Pancreas (tissue), 10 donors: ENCODE data around the gene HIKESHI. TPM values are rescaled to one million over a fixed set of nuclear protein-coding genes. Genes with fewer than 3 reads are reported as not detected.

Source experiments
- ATAC-seq, 4 donors: fragments of 200-7000 bp; cut with Tn5 transposase; one replicate each; pipeline versions ENCODE4 v1.8.0 to v1.9.1; 2020; ENCODE audit warnings: mild to moderate bottlenecking in 4 of 4, moderate library complexity in 4 of 4
- DNase-seq, 6 donors: peaks; one replicate each; pipeline ENCODE4 v3.0.0-alpha.2; 2020
- FAIRE-seq: peaks from 2 replicates; lab custom pipeline; 2012; peaks lifted over from hg19 to GRCh38; lab: Jason Lieb, UNC
- H3K27ac ChIP-seq, 4 donors: fragments of 200-600 bp; sonication (generic); 1 replicate in 3 of 4; 2 replicates in 1 of 4; pipeline versions ENCODE4 v1.5.0 to v1.8.0; 2020
- H3K27me3 ChIP-seq, 4 donors: fragments of 200-600 bp; one replicate each; pipeline ENCODE4 v1.8.0; 2021
- H3K36me3 ChIP-seq, 3 donors: fragments of 200-600 bp; sonication (generic) in 1 of 3; one replicate each; pipeline versions ENCODE4 v1.5.0 to v1.8.0; 2020 to 2021
- H3K4me1 ChIP-seq, 3 donors: fragments of 200-600 bp; one replicate each; pipeline ENCODE4 v1.8.0; 2021
- H3K4me3 ChIP-seq, 4 donors: fragments of 200-600 bp; sonication (generic) in 2 of 4; one replicate each; pipeline versions ENCODE4 v1.5.0 to v1.8.0; 2020 to 2021
- H3K9me3 ChIP-seq, 4 donors: fragments of 200-600 bp; one replicate each; pipeline ENCODE4 v1.8.0; 2021
- CTCF ChIP-seq, 4 donors: fragments of 200-600 bp; sonication (generic) in 3 of 4; IDR thresholded peaks; one replicate each; pipeline versions ENCODE4 v1.5.0 to v1.8.0; 2021; ENCODE audit warnings: antibody characterized with exemption in 4 of 4
- WGBS, 2 donors: extraction: QIAGEN DNeasy Blood & Tissue Kit; methylation state at CpG; one replicate each; pipeline ENCODE4 v1.1.7; 2013; 5-methylcytosine and 5-hydroxymethylcytosine counted together
- intact Hi-C, 3 donors: fragments of 100-400 bp; cut with DNase I; formaldehyde crosslinking; loops; one replicate each; pipeline versions ENCODE4 v1.11.1 to v1.14.2; 2022
- polyA plus RNA-seq, 2 donors: library from polyadenylated mRNA; stranded (reverse); fragments of 200-250 nt; gene quantifications; one replicate each; pipeline ENCODE4 v1.2.3, GENCODE V29; 2013
- total RNA-seq, 6 donors: library from RNA; stranded (reverse); fragmentation: NEBNext Ultra II Directional in 4 of 6; extraction: Animal tissue kit (Norgen Biotek cat#: 25700) in 4 of 6; gene quantifications; one replicate each; pipeline versions ENCODE4 v1.2.1 to v1.2.4, GENCODE V29; 2021 to 2023
- donor health status: healthy with polysubstance abuse.
- donor health status: DM: no; HTN: no; CAD: no; lungs with moderate emphysema.
- donor health status: DM: no; HTN: no; CAD: no.
- donor health status: control.
- donor health status: control.
- donor health status: Bipolar disorder and iron deficiency.
- donor health status: DM: yes; HTN: yes; CAD: no.
- donor health status: DM: no; HTN: no; CAD: no.
- donor health status: DM: no; HTN: no; CAD: no.
- donor health status: DM: yes; HTN: yes; CAD: no.

HIKESHI gene
- total and polyA plus RNA-seq, 8 donors: 7.8 to 22.5 (median 10.7) TPM

GRCh38 chr11:86370171-86370570 is 68.1 kb downstream of the HIKESHI start:
- no peak overlapping the region for H3K27ac ChIP-seq
- intact Hi-C loops: no loop called here
- ATAC-seq (no peak), DNase-seq (no peak), FAIRE-seq (no peak)
- no peaks in the 10 kb centered on the region for H3K27me3 ChIP-seq
- WGBS, 2 donors: 84 to 86% methylated on average over 4 of the region's 4 CpGs
- no peaks in the 10 kb centered on the region for H3K4me1 ChIP-seq
- H3K9me3 ChIP-seq: no peaks in the 10 kb centered on the region
- H3K36me3 ChIP-seq: no peaks in the 10 kb centered on the region
- no peak overlapping the region for H3K4me3 ChIP-seq
- no peak for TF ChIP-seq CTCF (IDR thresholded peaks at IDR 0.05)

- no peaks in the 10 kb centered on the region for H3K9me3 ChIP-seq
- no peak for DNase-seq
- H3K4me3 ChIP-seq: no peak overlapping the region
- ATAC-seq: peak in 1 of 4 donors; percentile 28
- TF ChIP-seq CTCF (IDR thresholded peaks at IDR 0.05): no peak
- no peak for FAIRE-seq
- no peaks in the 10 kb centered on the region for H3K4me1 ChIP-seq
- intact Hi-C loops: no loop called here
- no peak overlapping the region for H3K27ac ChIP-seq
- H3K36me3 ChIP-seq: no peaks in the 10 kb centered on the region
- no peaks in the 10 kb centered on the region for H3K27me3 ChIP-seq
- 64 to 65% methylated on average over 6 of the region's 6 CpGs for WGBS, 2 donors
Measured at GRCh38 chr11:86370922-86371594, 69.0 kb downstream of the HIKESHI start.

- TF ChIP-seq CTCF (IDR thresholded peaks at IDR 0.05): no peak
- Histone ChIP-seq H3K27me3 (no peaks in the 10 kb centered on the region), H3K27ac (no peak overlapping the region), H3K4me1 (no peaks in the 10 kb centered on the region), H3K4me3 (no peak overlapping the region), H3K36me3 (no peaks in the 10 kb centered on the region), H3K9me3 (no peaks in the 10 kb centered on the region)
- ATAC-seq (no peak), DNase-seq (no peak), FAIRE-seq (no peak)
- intact Hi-C loops: no loop called here
- 100% methylated on average over 1 of the region's 1 CpG for WGBS, 2 donors
Measured at GRCh38 chr11:86372041-86372440, 70.0 kb downstream of the HIKESHI start.

GRCh38 chr11:86372586-86372985 is 70.5 kb downstream of the HIKESHI start:
- no peaks in the 10 kb centered on the region for H3K36me3 ChIP-seq
- intact Hi-C loops: no loop called here
- no peaks in the 10 kb centered on the region for H3K4me1 ChIP-seq
- no peak overlapping the region for H3K4me3 ChIP-seq
- ATAC-seq (no peak), FAIRE-seq (no peak), DNase-seq (no peak)
- no peak for TF ChIP-seq CTCF (IDR thresholded peaks at IDR 0.05)
- no peak overlapping the region for H3K27ac ChIP-seq
- H3K27me3 ChIP-seq: no peaks in the 10 kb centered on the region
- no peaks in the 10 kb centered on the region for H3K9me3 ChIP-seq

GRCh38 chr11:86374069-86374468 is 72.0 kb downstream of the HIKESHI start:
- no peaks in the 10 kb centered on the region for H3K4me1 ChIP-seq
- DNase-seq (no peak), ATAC-seq (no peak), FAIRE-seq (no peak)
- H3K4me3 ChIP-seq: peak overlapping the region in 1 of 4 donors; percentile 22
- H3K9me3 ChIP-seq: no peaks in the 10 kb centered on the region
- TF ChIP-seq CTCF (IDR thresholded peaks at IDR 0.05): no peak
- intact Hi-C loops: no loop called here
- no peaks in the 10 kb centered on the region for H3K27me3 ChIP-seq
- 28 to 52% methylated on average over 1 of the region's 1 CpG for WGBS, 2 donors
- H3K36me3 ChIP-seq: no peaks in the 10 kb centered on the region
- H3K27ac ChIP-seq: no peak overlapping the region
